ENCODE data around the gene SCAMP5. TPM values are rescaled to one million over a fixed set of nuclear protein-coding genes. Genes with fewer than 3 reads are reported as not detected.

The SCAMP5 gene
- total and polyA plus RNA-seq, 2 of the 13 experiments (the other 11 are each of a cell fraction or from before 2014, with no cell fraction given): 34.3 to 49.0 TPM

DNA sequence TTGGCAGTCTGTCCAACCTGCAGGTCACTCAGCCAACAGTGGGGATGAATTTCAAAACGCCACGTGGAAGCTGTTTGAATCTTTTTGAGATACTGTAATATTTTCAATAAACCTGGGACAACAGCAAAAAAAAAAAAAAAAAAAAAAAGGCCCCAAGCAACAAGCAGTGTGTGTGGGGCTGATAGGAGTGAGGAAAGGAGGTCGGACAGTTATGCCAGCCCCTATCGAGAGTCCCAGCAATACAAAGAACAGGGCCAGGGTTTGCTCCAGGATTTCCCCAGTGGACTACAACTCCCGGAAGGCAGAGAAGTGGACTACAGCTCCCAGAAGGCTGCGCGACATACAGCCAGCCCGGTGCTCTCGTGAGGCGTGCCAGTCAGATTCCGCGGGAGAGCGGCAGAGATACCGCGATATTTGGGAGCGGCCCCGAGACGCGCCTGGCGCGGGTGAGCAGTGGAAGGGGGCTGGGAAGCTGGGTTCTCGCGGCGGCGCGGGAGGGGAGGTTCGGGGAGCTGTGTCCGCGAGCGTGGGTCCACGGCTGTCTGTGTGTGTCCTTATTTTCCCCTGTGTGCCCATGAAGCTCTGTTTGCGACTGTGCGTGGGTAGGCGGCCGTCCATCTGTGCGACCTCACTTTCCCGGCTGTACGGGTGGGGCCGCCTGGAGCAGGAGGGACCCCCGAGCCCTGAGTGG lies 28.0 kb downstream of the SCAMP5 start, which contains the start of gene PPCDC (continued):
- TF ChIP-seq, protein P1, sequence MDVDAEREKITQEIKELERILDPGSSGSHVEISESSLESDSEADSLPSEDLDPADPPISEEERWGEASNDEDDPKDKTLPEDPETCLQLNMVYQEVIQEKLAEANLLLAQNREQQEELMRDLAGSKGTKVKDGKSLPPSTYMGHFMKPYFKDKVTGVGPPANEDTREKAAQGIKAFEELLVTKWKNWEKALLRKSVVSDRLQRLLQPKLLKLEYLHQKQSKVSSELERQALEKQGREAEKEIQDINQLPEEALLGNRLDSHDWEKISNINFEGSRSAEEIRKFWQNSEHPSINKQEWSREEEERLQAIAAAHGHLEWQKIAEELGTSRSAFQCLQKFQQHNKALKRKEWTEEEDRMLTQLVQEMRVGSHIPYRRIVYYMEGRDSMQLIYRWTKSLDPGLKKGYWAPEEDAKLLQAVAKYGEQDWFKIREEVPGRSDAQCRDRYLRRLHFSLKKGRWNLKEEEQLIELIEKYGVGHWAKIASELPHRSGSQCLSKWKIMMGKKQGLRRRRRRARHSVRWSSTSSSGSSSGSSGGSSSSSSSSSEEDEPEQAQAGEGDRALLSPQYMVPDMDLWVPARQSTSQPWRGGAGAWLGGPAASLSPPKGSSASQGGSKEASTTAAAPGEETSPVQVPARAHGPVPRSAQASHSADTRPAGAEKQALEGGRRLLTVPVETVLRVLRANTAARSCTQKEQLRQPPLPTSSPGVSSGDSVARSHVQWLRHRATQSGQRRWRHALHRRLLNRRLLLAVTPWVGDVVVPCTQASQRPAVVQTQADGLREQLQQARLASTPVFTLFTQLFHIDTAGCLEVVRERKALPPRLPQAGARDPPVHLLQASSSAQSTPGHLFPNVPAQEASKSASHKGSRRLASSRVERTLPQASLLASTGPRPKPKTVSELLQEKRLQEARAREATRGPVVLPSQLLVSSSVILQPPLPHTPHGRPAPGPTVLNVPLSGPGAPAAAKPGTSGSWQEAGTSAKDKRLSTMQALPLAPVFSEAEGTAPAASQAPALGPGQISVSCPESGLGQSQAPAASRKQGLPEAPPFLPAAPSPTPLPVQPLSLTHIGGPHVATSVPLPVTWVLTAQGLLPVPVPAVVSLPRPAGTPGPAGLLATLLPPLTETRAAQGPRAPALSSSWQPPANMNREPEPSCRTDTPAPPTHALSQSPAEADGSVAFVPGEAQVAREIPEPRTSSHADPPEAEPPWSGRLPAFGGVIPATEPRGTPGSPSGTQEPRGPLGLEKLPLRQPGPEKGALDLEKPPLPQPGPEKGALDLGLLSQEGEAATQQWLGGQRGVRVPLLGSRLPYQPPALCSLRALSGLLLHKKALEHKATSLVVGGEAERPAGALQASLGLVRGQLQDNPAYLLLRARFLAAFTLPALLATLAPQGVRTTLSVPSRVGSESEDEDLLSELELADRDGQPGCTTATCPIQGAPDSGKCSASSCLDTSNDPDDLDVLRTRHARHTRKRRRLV (CRISPR knock-in tag; IDR thresholded peaks at IDR 0.05): 0 out of 2 replicates have a peak, but pooled peaks have one; percentile 45
- TF ChIP-seq ELF4 (CRISPR knock-in tag; IDR thresholded peaks at IDR 0.05; ENCODE audit: borderline replicate concordance) (no peak), ZSCAN30 (CRISPR knock-in tag; IDR thresholded peaks at IDR 0.05) (no peak)
- TF ChIP-seq, protein P2, sequence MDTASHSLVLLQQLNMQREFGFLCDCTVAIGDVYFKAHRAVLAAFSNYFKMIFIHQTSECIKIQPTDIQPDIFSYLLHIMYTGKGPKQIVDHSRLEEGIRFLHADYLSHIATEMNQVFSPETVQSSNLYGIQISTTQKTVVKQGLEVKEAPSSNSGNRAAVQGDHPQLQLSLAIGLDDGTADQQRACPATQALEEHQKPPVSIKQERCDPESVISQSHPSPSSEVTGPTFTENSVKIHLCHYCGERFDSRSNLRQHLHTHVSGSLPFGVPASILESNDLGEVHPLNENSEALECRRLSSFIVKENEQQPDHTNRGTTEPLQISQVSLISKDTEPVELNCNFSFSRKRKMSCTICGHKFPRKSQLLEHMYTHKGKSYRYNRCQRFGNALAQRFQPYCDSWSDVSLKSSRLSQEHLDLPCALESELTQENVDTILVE (CRISPR knock-in tag; IDR thresholded peaks at IDR 0.05): peak; percentile 63
- TF ChIP-seq, protein P3, sequence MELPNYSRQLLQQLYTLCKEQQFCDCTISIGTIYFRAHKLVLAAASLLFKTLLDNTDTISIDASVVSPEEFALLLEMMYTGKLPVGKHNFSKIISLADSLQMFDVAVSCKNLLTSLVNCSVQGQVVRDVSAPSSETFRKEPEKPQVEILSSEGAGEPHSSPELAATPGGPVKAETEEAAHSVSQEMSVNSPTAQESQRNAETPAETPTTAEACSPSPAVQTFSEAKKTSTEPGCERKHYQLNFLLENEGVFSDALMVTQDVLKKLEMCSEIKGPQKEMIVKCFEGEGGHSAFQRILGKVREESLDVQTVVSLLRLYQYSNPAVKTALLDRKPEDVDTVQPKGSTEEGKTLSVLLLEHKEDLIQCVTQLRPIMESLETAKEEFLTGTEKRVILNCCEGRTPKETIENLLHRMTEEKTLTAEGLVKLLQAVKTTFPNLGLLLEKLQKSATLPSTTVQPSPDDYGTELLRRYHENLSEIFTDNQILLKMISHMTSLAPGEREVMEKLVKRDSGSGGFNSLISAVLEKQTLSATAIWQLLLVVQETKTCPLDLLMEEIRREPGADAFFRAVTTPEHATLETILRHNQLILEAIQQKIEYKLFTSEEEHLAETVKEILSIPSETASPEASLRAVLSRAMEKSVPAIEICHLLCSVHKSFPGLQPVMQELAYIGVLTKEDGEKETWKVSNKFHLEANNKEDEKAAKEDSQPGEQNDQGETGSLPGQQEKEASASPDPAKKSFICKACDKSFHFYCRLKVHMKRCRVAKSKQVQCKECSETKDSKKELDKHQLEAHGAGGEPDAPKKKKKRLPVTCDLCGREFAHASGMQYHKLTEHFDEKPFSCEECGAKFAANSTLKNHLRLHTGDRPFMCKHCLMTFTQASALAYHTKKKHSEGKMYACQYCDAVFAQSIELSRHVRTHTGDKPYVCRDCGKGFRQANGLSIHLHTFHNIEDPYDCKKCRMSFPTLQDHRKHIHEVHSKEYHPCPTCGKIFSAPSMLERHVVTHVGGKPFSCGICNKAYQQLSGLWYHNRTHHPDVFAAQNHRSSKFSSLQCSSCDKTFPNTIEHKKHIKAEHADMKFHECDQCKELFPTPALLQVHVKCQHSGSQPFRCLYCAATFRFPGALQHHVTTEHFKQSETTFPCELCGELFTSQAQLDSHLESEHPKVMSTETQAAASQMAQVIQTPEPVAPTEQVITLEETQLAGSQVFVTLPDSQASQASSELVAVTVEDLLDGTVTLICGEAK (IDR thresholded peaks at IDR 0.05): no peak; the same call in 1 of the 2 replicates
- TF ChIP-seq, protein P3 (CRISPR knock-in tag; IDR thresholded peaks at IDR 0.05): peak; percentile 57; the same call in 1 of the 2 replicates
- TF ChIP-seq, protein P4, sequence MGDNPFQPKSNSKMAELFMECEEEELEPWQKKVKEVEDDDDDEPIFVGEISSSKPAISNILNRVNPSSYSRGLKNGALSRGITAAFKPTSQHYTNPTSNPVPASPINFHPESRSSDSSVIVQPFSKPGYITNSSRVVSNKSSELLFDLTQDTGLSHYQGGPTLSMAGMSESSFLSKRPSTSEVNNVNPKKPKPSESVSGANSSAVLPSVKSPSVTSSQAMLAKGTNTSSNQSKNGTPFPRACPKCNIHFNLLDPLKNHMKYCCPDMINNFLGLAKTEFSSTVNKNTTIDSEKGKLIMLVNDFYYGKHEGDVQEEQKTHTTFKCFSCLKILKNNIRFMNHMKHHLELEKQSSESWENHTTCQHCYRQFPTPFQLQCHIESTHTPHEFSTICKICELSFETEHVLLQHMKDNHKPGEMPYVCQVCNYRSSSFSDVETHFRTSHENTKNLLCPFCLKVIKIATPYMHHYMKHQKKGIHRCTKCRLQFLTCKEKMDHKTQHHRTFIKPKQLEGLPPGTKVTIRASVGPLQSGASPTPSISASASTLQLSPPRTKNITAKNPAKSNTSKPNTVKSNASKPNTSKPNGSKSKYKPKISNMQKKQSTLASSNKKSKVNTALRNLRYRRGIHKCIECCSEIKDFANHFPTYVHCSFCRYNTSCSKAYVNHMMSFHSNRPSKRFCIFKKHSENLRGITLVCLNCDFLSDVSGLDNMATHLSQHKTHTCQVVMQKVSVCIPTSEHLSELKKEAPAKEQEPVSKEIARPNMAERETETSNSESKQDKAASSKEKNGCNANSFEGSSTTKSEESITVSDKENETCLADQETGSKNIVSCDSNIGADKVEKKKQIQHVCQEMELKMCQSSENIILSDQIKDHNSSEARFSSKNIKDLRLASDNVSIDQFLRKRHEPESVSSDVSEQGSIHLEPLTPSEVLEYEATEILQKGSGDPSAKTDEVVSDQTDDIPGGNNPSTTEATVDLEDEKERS (CRISPR knock-in tag; IDR thresholded peaks at IDR 0.05): peak; percentile 79; the same call in 1 of the 2 replicates

Measured in HepG2 (cell line).